Measurements from ENCODE around the gene ENG.

ENG gene

DNA sequence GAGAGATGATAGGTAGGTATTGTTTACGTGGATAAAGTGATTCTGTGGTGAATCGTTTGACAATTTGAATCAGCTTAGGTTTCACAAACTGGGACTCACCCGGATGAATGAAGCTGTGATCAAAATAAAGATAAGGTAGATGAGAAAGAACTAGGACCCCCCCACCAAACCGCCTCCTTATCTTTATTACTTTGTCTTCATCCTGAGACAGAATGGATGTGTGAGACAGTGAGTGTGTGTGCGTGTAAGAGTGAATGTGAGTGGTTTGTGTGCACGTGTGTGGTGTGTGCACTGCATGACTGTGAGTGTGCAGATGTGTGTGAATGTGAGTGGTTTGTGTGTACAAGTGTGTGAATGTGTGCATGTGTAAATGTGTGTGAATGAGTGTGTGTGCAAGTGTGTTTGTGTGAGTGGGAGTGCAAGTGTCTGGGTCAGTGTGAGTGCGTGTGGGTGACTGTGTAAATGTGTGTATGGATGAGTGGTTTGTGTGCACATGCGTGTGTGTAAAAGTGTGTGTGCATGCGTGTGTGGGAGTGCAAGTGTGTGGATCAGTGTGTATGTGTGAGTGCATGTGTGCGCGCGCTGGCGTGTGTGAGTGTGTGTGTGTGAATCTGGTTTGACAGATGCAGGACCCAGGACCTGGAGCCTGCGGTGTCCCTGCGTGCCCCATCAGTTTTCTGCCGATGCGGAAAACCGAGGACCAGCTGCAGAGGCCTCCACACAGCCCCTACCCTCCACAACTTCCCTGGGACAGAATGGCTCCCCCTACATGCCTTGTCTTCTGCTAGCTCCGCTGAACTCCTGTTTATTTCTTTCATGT, 11.4 kb upstream of the ENG start:
- DNase-seq (ENCODE audit: low read depth in 3 of 3): peak in 2 of 3 donors; percentile 20 to 29

- no peak for DNase-seq (ENCODE audit: low read depth in 3 of 3)
These were observed 8.7 kb upstream of the ENG start for GRCh38 chr9:127863191-127863621.

- DNase-seq (ENCODE audit: low read depth in 3 of 3): no peak
These were observed 7.9 kb upstream of the ENG start for GRCh38 chr9:127862075-127863011.

GRCh38 chr9:127860779-127861178, 6.3 kb upstream of the ENG start:
- no peak for DNase-seq (ENCODE audit: low read depth in 3 of 3)

DNA sequence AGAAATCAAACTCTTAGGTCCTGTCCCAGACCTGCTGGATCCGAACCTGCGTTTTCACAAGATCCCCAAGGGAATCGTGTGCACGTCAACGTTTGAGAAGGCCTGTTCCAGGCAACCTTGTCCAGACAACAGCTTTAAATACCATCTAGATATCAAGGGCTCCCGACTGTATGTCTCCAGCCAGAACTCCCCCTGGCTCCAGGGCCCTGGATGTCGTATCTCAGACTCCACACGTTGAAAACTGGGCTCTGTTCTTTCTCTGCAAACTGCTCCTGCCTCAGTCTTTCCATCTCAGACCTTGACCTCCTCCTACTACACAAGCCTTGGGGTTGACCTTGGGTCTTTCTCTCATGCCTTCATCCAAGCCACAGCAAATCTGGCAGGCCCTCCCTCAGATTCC, 5.8 kb upstream of the ENG start:
- no peak for DNase-seq (ENCODE audit: low read depth in 3 of 3)

GRCh38 chr9:127858041-127858512, 3.6 kb upstream of the ENG start:
- DNase-seq (ENCODE audit: low read depth in 3 of 3): no peak

- DNase-seq (ENCODE audit: low read depth in 3 of 3): no peak
These were observed 2.8 kb upstream of the ENG start for GRCh38 chr9:127857278-127857677.

GRCh38 chr9:127856729-127857116, 2.3 kb upstream of the ENG start:
- DNase-seq (ENCODE audit: low read depth in 3 of 3): no peak

DNA sequence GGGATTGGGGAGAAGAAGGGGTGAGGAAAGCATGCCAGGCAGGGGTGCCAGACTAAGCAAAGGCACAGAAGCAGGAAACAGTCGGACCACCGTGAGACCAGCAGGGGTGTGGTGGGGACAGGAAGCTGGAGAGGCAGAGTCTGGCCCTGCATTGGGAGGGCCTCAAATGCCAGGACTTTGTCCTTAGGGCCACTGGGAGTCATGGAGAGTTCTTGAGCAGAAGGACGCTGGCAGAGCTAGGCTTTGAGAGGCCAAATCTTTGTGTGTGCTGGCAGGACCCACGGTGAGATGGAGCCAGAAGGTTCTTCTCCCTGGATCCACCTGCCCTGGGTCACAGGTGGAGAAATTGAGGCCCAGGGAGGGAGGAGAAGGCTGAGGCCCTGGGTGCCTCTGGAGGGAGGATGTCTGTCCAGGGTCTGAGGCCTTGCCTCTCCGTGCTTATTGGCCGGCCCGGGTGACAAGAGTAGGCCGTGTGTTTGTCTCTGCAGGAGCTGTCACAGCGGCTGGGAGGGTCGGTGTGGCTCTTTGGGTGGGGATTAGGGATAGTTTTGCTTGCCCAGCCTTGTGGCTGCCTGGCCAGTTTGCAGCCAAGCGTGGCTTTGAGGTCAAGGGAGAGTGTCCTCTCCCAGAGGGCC, 1.8 kb upstream of the ENG start:
- DNase-seq (ENCODE audit: low read depth in 3 of 3): no peak

GRCh38 chr9:127855522-127855921, 1.1 kb upstream of the ENG start:
- no peak for DNase-seq (ENCODE audit: low read depth in 3 of 3)

GRCh38 chr9:127854960-127855359, 502 bp upstream of the ENG start:
- DNase-seq (ENCODE audit: low read depth in 3 of 3): no peak

DNA sequence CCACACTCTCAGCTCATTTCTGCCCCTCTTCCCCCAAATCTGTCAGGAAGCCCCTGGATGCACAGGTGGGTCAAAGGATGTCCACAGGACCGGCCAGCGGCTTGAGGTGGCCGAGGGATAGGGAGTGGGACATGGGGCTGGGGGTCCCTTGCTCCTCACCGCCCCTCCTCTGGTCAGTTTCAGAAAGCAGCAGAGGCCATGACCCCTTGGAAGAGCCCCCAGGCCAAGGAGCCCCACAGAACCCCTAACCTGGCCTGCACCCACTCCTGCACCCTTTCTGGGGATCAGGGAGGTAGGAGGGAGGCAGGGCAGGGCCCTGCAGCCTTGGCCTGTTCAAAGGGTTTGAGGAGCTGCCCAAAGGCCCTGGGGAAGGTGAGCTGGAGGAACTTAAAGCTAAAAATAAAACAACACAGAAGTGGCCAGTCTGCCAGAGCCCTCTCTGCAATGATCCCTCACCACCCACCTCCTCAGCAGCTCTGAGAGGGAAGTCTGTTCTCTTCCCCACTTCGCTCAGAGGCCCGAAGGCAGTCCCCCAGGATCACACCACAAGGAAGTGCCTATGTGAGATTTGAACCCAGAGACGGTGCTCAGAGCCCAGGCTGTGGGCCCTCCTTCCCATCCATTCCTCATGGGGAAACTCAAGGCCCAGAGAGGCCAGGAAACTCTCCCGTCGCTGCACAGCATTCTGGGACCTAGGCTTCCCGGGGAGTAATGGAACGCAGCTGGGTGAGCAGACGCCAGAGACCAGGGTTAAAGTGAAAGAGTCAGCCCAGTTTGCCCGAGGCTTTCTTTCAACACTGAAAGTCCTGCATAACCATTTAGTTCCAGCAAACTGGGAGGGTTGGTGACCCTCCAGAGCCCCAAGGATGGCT, 910 bp downstream of the ENG start:
- no peak for DNase-seq (ENCODE audit: low read depth in 3 of 3)

DNA sequence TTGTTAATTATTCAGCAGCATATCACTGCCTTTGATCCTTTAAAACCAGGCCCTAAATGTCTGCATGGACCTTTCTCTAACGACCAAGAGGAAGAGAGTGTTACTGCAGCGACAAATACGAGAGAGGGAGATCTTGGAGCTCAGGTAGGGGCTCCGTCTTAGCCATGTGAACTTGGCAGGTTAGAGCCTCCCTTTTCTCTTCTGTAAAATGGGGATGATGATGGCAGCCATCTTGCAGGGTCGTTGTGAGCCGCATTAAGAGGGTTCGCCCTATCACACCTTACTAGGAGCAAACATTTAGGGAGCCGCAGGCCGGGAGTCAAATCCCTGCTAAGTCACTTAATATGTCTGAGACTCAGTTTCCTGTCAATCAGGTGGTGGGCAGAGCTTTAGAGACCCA, 1.6 kb downstream of the ENG start:
- DNase-seq (ENCODE audit: low read depth in 3 of 3): no peak

DNA sequence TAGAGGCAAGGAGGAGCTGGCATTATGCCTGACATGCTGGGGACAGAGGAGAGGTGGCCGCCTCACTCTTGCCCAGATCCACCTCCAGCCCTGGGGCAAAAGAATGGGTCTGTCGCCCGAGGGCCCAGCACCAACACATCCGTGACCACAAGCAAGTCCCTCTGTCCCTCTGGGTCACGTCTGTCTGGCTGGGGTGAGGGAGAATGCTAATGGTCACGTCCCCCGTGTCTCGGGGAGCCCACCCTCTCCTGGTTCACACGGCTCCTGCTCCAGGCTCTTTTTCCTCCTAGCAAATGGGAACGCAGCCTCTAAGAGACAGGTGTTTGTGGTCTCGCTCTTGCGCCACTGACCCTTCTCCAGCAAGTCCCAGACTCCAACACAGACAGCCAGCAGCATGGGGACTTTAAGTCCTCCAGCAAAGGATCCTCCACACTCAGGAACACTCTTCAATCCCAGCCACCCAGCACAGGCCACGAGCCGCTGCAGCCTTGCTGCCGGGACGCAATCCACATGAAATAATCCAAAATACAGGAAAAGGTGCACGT, 4.1 kb downstream of the ENG start:
- DNase-seq (ENCODE audit: low read depth in 3 of 3): no peak

- DNase-seq (ENCODE audit: low read depth in 3 of 3): no peak
These were observed 5.5 kb downstream of the ENG start for GRCh38 chr9:127848756-127849504.

GRCh38 chr9:127847833-127848755, 6.4 kb downstream of the ENG start:
- DNase-seq (ENCODE audit: low read depth in 3 of 3): no peak

GRCh38 chr9:127847178-127847510, 7.3 kb downstream of the ENG start:
- DNase-seq (ENCODE audit: low read depth in 3 of 3): no peak

- DNase-seq (ENCODE audit: low read depth in 3 of 3): no peak
These were observed 7.8 kb downstream of the ENG start for GRCh38 chr9:127846443-127847177.
